Activated CD4-positive, alpha-beta T cell treated with anti-CD3 and anti-CD28 coated beads, Interleukin-2, amount 10 ng/mL, durations not matched to agents 24 days and 14 days (primary cell): ENCODE data around the gene MACROD2. TPM values are rescaled to one million over a fixed set of nuclear protein-coding genes. Genes with fewer than 3 reads are reported as not detected.
"Not testable (repeated sequence)": the region's sequence is repeated elsewhere in the genome, so short reads cannot be mapped to it uniquely, and the experiment has no call there.

Source experiments
- DNase-seq: peaks from one replicate; pipeline ENCODE4 v3.0.0; 2022
- H3K27ac Mint-ChIP-seq: one replicate; pipeline ENCODE4 v1.8.0; 2022; ENCODE audit warnings: mild to moderate bottlenecking, mixed read lengths
- H3K27me3 Mint-ChIP-seq: one replicate; pipeline ENCODE4 v1.8.0; 2022; ENCODE audit warnings: mixed read lengths
- H3K36me3 Mint-ChIP-seq: one replicate; pipeline ENCODE4 v1.8.0; 2022; ENCODE audit warnings: low read depth, mild to moderate bottlenecking, mixed read lengths
- H3K4me1 Mint-ChIP-seq: one replicate; pipeline ENCODE4 v1.8.0; 2021; ENCODE audit warnings: mixed read lengths
- H3K4me3 Mint-ChIP-seq: one replicate; pipeline ENCODE4 v1.8.0; 2022; ENCODE audit warnings: mild to moderate bottlenecking, moderate library complexity, mixed read lengths
- H3K9me3 Mint-ChIP-seq: one replicate; pipeline ENCODE4 v1.8.0; 2021; ENCODE audit warnings: mixed read lengths
- intact Hi-C: fragments of 100-400 bp; cut with micrococcal nuclease; formaldehyde crosslinking; loops from one replicate; pipeline ENCODE4 v1.15.1; 2023
- total RNA-seq: library from RNA; stranded (reverse); gene quantifications from 2 replicates; pipeline ENCODE4 v1.2.3, GENCODE V29; 2022

MACROD2 gene
- total RNA-seq, 1 donor from 2014 or later: not detected

GRCh38 chr20:14451458-14451857 is 456.1 kb downstream of the MACROD2 start:
- peaks cover 9% of the 10 kb centered on the region for H3K9me3 Mint-ChIP-seq
- H3K4me3 Mint-ChIP-seq: no peak overlapping the region
- no peaks in the 10 kb centered on the region for H3K4me1 Mint-ChIP-seq

GRCh38 chr20:14453259-14453658 is 457.9 kb downstream of the MACROD2 start:
- Mint-ChIP-seq H3K27me3 (no peaks in the 10 kb centered on the region), H3K4me1 (no peaks in the 10 kb centered on the region), H3K9me3 (peaks cover 5% of the 10 kb centered on the region), H3K27ac (no peak overlapping the region), H3K36me3 (no peaks in the 10 kb centered on the region), H3K4me3 (no peak overlapping the region)
- intact Hi-C loops: no loop called here
- no peak for DNase-seq

More at GRCh38 chr20:14451458-14451857, 456.1 kb downstream of the MACROD2 start:
- Mint-ChIP-seq H3K27ac (no peak overlapping the region), H3K36me3 (no peaks in the 10 kb centered on the region), H3K27me3 (no peaks in the 10 kb centered on the region)
- no peak for DNase-seq
- intact Hi-C loops: no loop called here

- H3K36me3 Mint-ChIP-seq: no peaks in the 10 kb centered on the region
- peaks cover 5% of the 10 kb centered on the region for H3K9me3 Mint-ChIP-seq
- H3K27ac Mint-ChIP-seq: no peak overlapping the region
- H3K27me3 Mint-ChIP-seq: no peaks in the 10 kb centered on the region
- H3K4me3 Mint-ChIP-seq: no peak overlapping the region
- no peak for DNase-seq
- H3K4me1 Mint-ChIP-seq: no peaks in the 10 kb centered on the region
- intact Hi-C loops: no loop called here
Measured at GRCh38 chr20:14454296-14454695, 459.0 kb downstream of the MACROD2 start.

GRCh38 chr20:14467104-14467827 is 471.9 kb downstream of the MACROD2 start:
- H3K36me3 Mint-ChIP-seq, H3K4me3 Mint-ChIP-seq, H3K27ac Mint-ChIP-seq, DNase-seq, intact Hi-C loops, H3K27me3 Mint-ChIP-seq, H3K4me1 Mint-ChIP-seq: not testable (repeated sequence)
- H3K9me3 Mint-ChIP-seq: peaks cover 16% of the 10 kb centered on the region

- Mint-ChIP-seq H3K4me1 (no peaks in the 10 kb centered on the region), H3K9me3 (peaks cover 18% of the 10 kb centered on the region), H3K27me3 (no peaks in the 10 kb centered on the region)
Measured at GRCh38 chr20:14470231-14470899, 475.0 kb downstream of the MACROD2 start.

GRCh38 chr20:14470977-14471661 is 475.8 kb downstream of the MACROD2 start:
- DNase-seq: no peak
- H3K4me3 Mint-ChIP-seq: no peak overlapping the region
- peaks cover 16% of the 10 kb centered on the region for H3K9me3 Mint-ChIP-seq
- no peaks in the 10 kb centered on the region for H3K36me3 Mint-ChIP-seq
- intact Hi-C loops: no loop called here
- H3K27ac Mint-ChIP-seq: no peak overlapping the region
- H3K27me3 Mint-ChIP-seq: no peaks in the 10 kb centered on the region
- no peaks in the 10 kb centered on the region for H3K4me1 Mint-ChIP-seq

More at GRCh38 chr20:14470231-14470899, 475.0 kb downstream of the MACROD2 start:
- no peaks in the 10 kb centered on the region for H3K36me3 Mint-ChIP-seq
- no peak for DNase-seq
- intact Hi-C loops: no loop called here
- H3K4me3 Mint-ChIP-seq: no peak overlapping the region
- no peak overlapping the region for H3K27ac Mint-ChIP-seq

GRCh38 chr20:14477125-14477524 is 481.8 kb downstream of the MACROD2 start:
- intact Hi-C loops: no loop called here
- Mint-ChIP-seq H3K4me3 (no peak overlapping the region), H3K9me3 (peaks cover 3% of the 10 kb centered on the region), H3K36me3 (no peaks in the 10 kb centered on the region), H3K27me3 (no peaks in the 10 kb centered on the region), H3K27ac (no peak overlapping the region), H3K4me1 (no peaks in the 10 kb centered on the region)
- DNase-seq: no peak

- DNase-seq: no peak
- Mint-ChIP-seq H3K36me3 (no peaks in the 10 kb centered on the region), H3K4me1 (no peaks in the 10 kb centered on the region), H3K27ac (no peak overlapping the region), H3K27me3 (no peaks in the 10 kb centered on the region), H3K9me3 (no peaks in the 10 kb centered on the region), H3K4me3 (no peak overlapping the region)
- intact Hi-C loops: no loop called here
Measured at GRCh38 chr20:14478126-14478525, 482.8 kb downstream of the MACROD2 start.

GRCh38 chr20:14481863-14482262 is 486.5 kb downstream of the MACROD2 start:
- Mint-ChIP-seq H3K27me3 (no peaks in the 10 kb centered on the region), H3K27ac (no peak overlapping the region), H3K9me3 (peaks cover 5% of the 10 kb centered on the region), H3K4me3 (no peak overlapping the region), H3K36me3 (no peaks in the 10 kb centered on the region), H3K4me1 (no peaks in the 10 kb centered on the region)
- DNase-seq: no peak
- intact Hi-C loops: no loop called here

- no peaks in the 10 kb centered on the region for H3K36me3 Mint-ChIP-seq
- no peaks in the 10 kb centered on the region for H3K4me1 Mint-ChIP-seq
- DNase-seq: no peak
- H3K4me3 Mint-ChIP-seq: no peak overlapping the region
- no peak overlapping the region for H3K27ac Mint-ChIP-seq
- intact Hi-C loops: no loop called here
- H3K27me3 Mint-ChIP-seq: no peaks in the 10 kb centered on the region
- H3K9me3 Mint-ChIP-seq: peaks cover 5% of the 10 kb centered on the region
Measured at GRCh38 chr20:14488212-14488611, 492.9 kb downstream of the MACROD2 start.

GRCh38 chr20:14488756-14489479 is 493.6 kb downstream of the MACROD2 start:
- no peaks in the 10 kb centered on the region for H3K27me3 Mint-ChIP-seq
- intact Hi-C loops: no loop called here
- no peaks in the 10 kb centered on the region for H3K4me1 Mint-ChIP-seq
- peaks cover 5% of the 10 kb centered on the region for H3K9me3 Mint-ChIP-seq
- no peak overlapping the region for H3K4me3 Mint-ChIP-seq
- DNase-seq: no peak
- no peaks in the 10 kb centered on the region for H3K36me3 Mint-ChIP-seq
- H3K27ac Mint-ChIP-seq: no peak overlapping the region

GRCh38 chr20:14489544-14489943 is 494.2 kb downstream of the MACROD2 start:
- no peaks in the 10 kb centered on the region for H3K36me3 Mint-ChIP-seq
- H3K9me3 Mint-ChIP-seq: peaks cover 5% of the 10 kb centered on the region
- H3K4me3 Mint-ChIP-seq: no peak overlapping the region
- H3K4me1 Mint-ChIP-seq: no peaks in the 10 kb centered on the region
- no peak for DNase-seq
- H3K27me3 Mint-ChIP-seq: no peaks in the 10 kb centered on the region
- intact Hi-C loops: no loop called here
- no peak overlapping the region for H3K27ac Mint-ChIP-seq

GRCh38 chr20:14491436-14491835 is 496.1 kb downstream of the MACROD2 start:
- DNase-seq: no peak
- Mint-ChIP-seq H3K27ac (no peak overlapping the region), H3K9me3 (no peaks in the 10 kb centered on the region), H3K36me3 (no peaks in the 10 kb centered on the region), H3K4me3 (no peak overlapping the region), H3K27me3 (no peaks in the 10 kb centered on the region), H3K4me1 (no peaks in the 10 kb centered on the region)
- intact Hi-C loops: no loop called here

GRCh38 chr20:14493408-14493807 is 498.1 kb downstream of the MACROD2 start:
- intact Hi-C loops: no loop called here
- no peaks in the 10 kb centered on the region for H3K36me3 Mint-ChIP-seq
- no peak for DNase-seq
- H3K27me3 Mint-ChIP-seq: no peaks in the 10 kb centered on the region
- no peak overlapping the region for H3K27ac Mint-ChIP-seq
- no peak overlapping the region for H3K4me3 Mint-ChIP-seq
- no peaks in the 10 kb centered on the region for H3K4me1 Mint-ChIP-seq
- no peaks in the 10 kb centered on the region for H3K9me3 Mint-ChIP-seq
